GM18505 (cell line): Measurements from ENCODE around the gene RPRD1B.

Experiments
- ATAC-seq: cut with Tn5 transposase; IDR thresholded peaks from one replicate; pipeline ENCODE4 v1.9.1; 2021; ENCODE audit not compliant: unreplicated experiment
- POLR2A ChIP-seq: IDR thresholded peaks from 4 replicates; pipeline ENCODE4 v1.6.1; 2011; ENCODE audit warnings: borderline replicate concordance; ENCODE audit not compliant: insufficient read depth, insufficient read length; ENCODE audit errors: extremely low read depth

RPRD1B gene

GRCh38 chr20:38036366-38036765 is 2.8 kb downstream of the RPRD1B start:
- TF ChIP-seq POLR2A = no peak
- ATAC-seq = no peak

- no peak for ATAC-seq
- TF ChIP-seq POLR2A = no peak
Observed at GRCh38 chr20:38040276-38040675, 6.7 kb downstream of the RPRD1B start.

GRCh38 chr20:38043512-38044300 is 10.2 kb downstream of the RPRD1B start:
- ATAC-seq = no peak
- no peak for TF ChIP-seq POLR2A

GRCh38 chr20:38044685-38045084 is 11.1 kb downstream of the RPRD1B start:
- no peak for TF ChIP-seq POLR2A
- no peak for ATAC-seq

GRCh38 chr20:38046572-38046971 is 13.0 kb downstream of the RPRD1B start:
- TF ChIP-seq POLR2A = no peak
- no peak for ATAC-seq

- TF ChIP-seq POLR2A = no peak
- no peak for ATAC-seq
Observed at GRCh38 chr20:38049800-38050199, 16.3 kb downstream of the RPRD1B start.

- TF ChIP-seq POLR2A = no peak
Observed at GRCh38 chr20:38050686-38051085, 17.1 kb downstream of the RPRD1B start.

GRCh38 chr20:38052870-38053269 is 19.3 kb downstream of the RPRD1B start:
- no peak for TF ChIP-seq POLR2A
- ATAC-seq = no peak

More at GRCh38 chr20:38050686-38051085, 17.1 kb downstream of the RPRD1B start:
- ATAC-seq = no peak

- no peak for TF ChIP-seq POLR2A
- no peak for ATAC-seq
Observed at GRCh38 chr20:38054647-38055046, 21.1 kb downstream of the RPRD1B start.

GRCh38 chr20:38055294-38055693 is 21.7 kb downstream of the RPRD1B start:
- TF ChIP-seq POLR2A = no peak
- ATAC-seq = no peak

- TF ChIP-seq POLR2A = no peak
- no peak for ATAC-seq
Observed at GRCh38 chr20:38055848-38056247, 22.3 kb downstream of the RPRD1B start.

- peak; percentile 52 for ATAC-seq
- no peak for TF ChIP-seq POLR2A
Observed at GRCh38 chr20:38057351-38057972, 23.9 kb downstream of the RPRD1B start.

GRCh38 chr20:38059832-38060231 is 26.3 kb downstream of the RPRD1B start:
- TF ChIP-seq POLR2A = no peak
- ATAC-seq = no peak

GRCh38 chr20:38060536-38060935 is 27.0 kb downstream of the RPRD1B start:
- no peak for TF ChIP-seq POLR2A
- no peak for ATAC-seq

- no peak for ATAC-seq
- TF ChIP-seq POLR2A = no peak
Observed at GRCh38 chr20:38061109-38061508, 27.6 kb downstream of the RPRD1B start.

GRCh38 chr20:38062890-38063289 is 29.3 kb downstream of the RPRD1B start:
- no peak for ATAC-seq
- no peak for TF ChIP-seq POLR2A
